Neuronal stem cell (in vitro differentiated cells): ENCODE results near the gene SPATS2L.

ENCODE experiments used
- DNase-seq: peaks from one replicate; pipeline ENCODE4 v3.0.0-alpha.2; 2013; ENCODE audit warnings: low spot score
- H2AFZ ChIP-seq: one replicate; pipeline ENCODE4 v1.6.1; 2013; ENCODE audit warnings: mild to moderate bottlenecking, low read length, inconsistent platforms
- H2AK5ac ChIP-seq: 2 replicates; pipeline ENCODE4 v1.6.1; 2013; ENCODE audit warnings: low read depth, mild to moderate bottlenecking, inconsistent platforms, low read length, moderate library complexity, mixed read lengths
- H2BK120ac ChIP-seq: 2 replicates; pipeline ENCODE4 v1.6.1; 2013; ENCODE audit warnings: low read depth, mild to moderate bottlenecking, inconsistent platforms, low read length, moderate library complexity, mixed read lengths
- H2BK12ac ChIP-seq: one replicate; pipeline ENCODE4 v1.6.1; 2013; ENCODE audit warnings: low read length, inconsistent platforms
- H2BK15ac ChIP-seq: 2 replicates; pipeline ENCODE4 v1.6.1; 2013; ENCODE audit warnings: mild to moderate bottlenecking, low read length, inconsistent platforms, mixed read lengths
- H2BK5ac ChIP-seq: one replicate; pipeline ENCODE4 v1.6.1; 2013; ENCODE audit warnings: inconsistent platforms, mild to moderate bottlenecking, low read length, moderate library complexity
- H3K14ac ChIP-seq: one replicate; pipeline ENCODE4 v1.6.1; 2013; ENCODE audit warnings: low read length, inconsistent platforms
- H3K18ac ChIP-seq: 2 replicates; pipeline ENCODE4 v1.6.1; 2013; ENCODE audit warnings: low read length, inconsistent platforms
- H3K23ac ChIP-seq: 2 replicates; pipeline ENCODE4 v1.6.1; 2013; ENCODE audit warnings: low read depth, mild to moderate bottlenecking, mixed read lengths, low read length, inconsistent platforms; ENCODE audit not compliant: poor library complexity
- H3K27ac ChIP-seq: replicated peaks from 3 replicates; pipeline ENCODE4 v1.5.1; 2013; ENCODE audit warnings: low read length, inconsistent platforms
- H3K27me3 ChIP-seq, 3 experiments: 2 replicates each; pipeline ENCODE4 v1.6.1; 2013; ENCODE audit warnings: low read length in 3 of 3, mild to moderate bottlenecking in 2 of 3, inconsistent platforms in 1 of 3, low read depth in 1 of 3, mixed read lengths in 1 of 3, moderate library complexity in 1 of 3; ENCODE audit not compliant: control insufficient read depth in 3 of 3, insufficient read depth in 3 of 3
- H3K36me3 ChIP-seq, 2 donors: replicated peaks in 1 of 2; 2 replicates each; pipeline ENCODE4 v1.6.1; 2013; ENCODE audit warnings: low read length in 2 of 2; ENCODE audit not compliant: control insufficient read depth in 2 of 2, insufficient read depth in 2 of 2
- H3K4ac ChIP-seq: 2 replicates; pipeline ENCODE4 v1.6.1; 2013; ENCODE audit warnings: inconsistent platforms, mild to moderate bottlenecking, low read length, moderate library complexity
- H3K4me1 ChIP-seq, 2 donors: 1 replicate in 1 of 2; 2 replicates in 1 of 2; pipeline ENCODE4 v1.6.1; 2013; ENCODE audit warnings: low read length in 2 of 2, low read depth in 1 of 2; ENCODE audit not compliant: control insufficient read depth in 2 of 2, insufficient read depth in 1 of 2
- H3K4me2 ChIP-seq: one replicate; pipeline ENCODE4 v1.6.1; 2013; ENCODE audit warnings: mild to moderate bottlenecking, low read length, inconsistent platforms; ENCODE audit not compliant: insufficient read depth, poor library complexity, severe bottlenecking
- H3K4me3 ChIP-seq, 2 donors: 2 replicates each; pipeline ENCODE4 v1.5.1; 2013; ENCODE audit warnings: low read length in 2 of 2, mild to moderate bottlenecking in 2 of 2, inconsistent platforms in 1 of 2, moderate library complexity in 1 of 2
- H3K79me1 ChIP-seq: one replicate; pipeline ENCODE4 v1.6.1; 2013; ENCODE audit warnings: low read depth, mild to moderate bottlenecking, inconsistent platforms, low read length, moderate library complexity
- H3K9ac ChIP-seq: one replicate; pipeline ENCODE4 v1.6.1; 2013; ENCODE audit warnings: mild to moderate bottlenecking, low read depth, low read length, inconsistent platforms; ENCODE audit not compliant: poor library complexity
- H3K9me3 ChIP-seq, 2 donors: replicated peaks in 1 of 2; 2 replicates each; pipeline versions ENCODE3 to v1.6.1; 2013; ENCODE audit warnings: low read length in 2 of 2, mild to moderate bottlenecking in 2 of 2, inconsistent platforms in 1 of 2, low read depth in 1 of 2, mixed read lengths in 1 of 2, moderate library complexity in 1 of 2; ENCODE audit not compliant: control insufficient read depth in 2 of 2, insufficient read depth in 1 of 2
- H4K8ac ChIP-seq: one replicate; pipeline ENCODE4 v1.6.1; 2013; ENCODE audit warnings: low read depth, mild to moderate bottlenecking, inconsistent platforms, low read length, moderate library complexity
- H4K91ac ChIP-seq: one replicate; pipeline ENCODE4 v1.6.1; 2013; ENCODE audit warnings: low read length, low read depth, mild to moderate bottlenecking, inconsistent platforms; ENCODE audit not compliant: poor library complexity
- WGBS, 2 donors: extraction: QIAGEN DNeasy Blood & Tissue Kit; methylation state at CpG; one replicate each; pipeline ENCODE4 v1.1.7; 2013; ENCODE audit warnings: missing lambda C conversion rate in 2 of 2, mixed read lengths in 1 of 2; ENCODE audit not compliant: insufficient read length in 2 of 2, insufficient replicate concordance in 1 of 2; ENCODE audit errors: extremely low coverage in 2 of 2; 5-methylcytosine and 5-hydroxymethylcytosine counted together

The SPATS2L gene

GRCh38 chr2:200272320-200272719 lies 34.2 kb upstream of the SPATS2L start:
- H3K27ac ChIP-seq, result no peak overlapping the region
- WGBS, 2 donors, result no CpG with 5 or more reads among the region's 2 CpGs
- H3K4me3 ChIP-seq, result no peak overlapping the region
- no peak for DNase-seq
- peaks cover 4 to 14% of the 10 kb centered on the region in 2 donors for H3K4me1 ChIP-seq
- H3K79me1 ChIP-seq, result no peaks in the 10 kb centered on the region
- H2BK15ac ChIP-seq, result no peak overlapping the region
- no peak overlapping the region for H3K4me2 ChIP-seq
- no peak overlapping the region for H2AK5ac ChIP-seq
- H2BK5ac ChIP-seq, result no peak overlapping the region
- no peak overlapping the region for H3K14ac ChIP-seq
- no peaks in the 10 kb centered on the region for H3K27me3 ChIP-seq
- no peak overlapping the region for H2AFZ ChIP-seq
- H4K8ac ChIP-seq, result no peak overlapping the region
- H4K91ac ChIP-seq, result no peak overlapping the region
- no peaks in the 10 kb centered on the region for H3K9me3 ChIP-seq
- H3K4ac ChIP-seq, result no peak overlapping the region
- H3K36me3 ChIP-seq, result no peaks in the 10 kb centered on the region
- H3K9ac ChIP-seq, result no peak overlapping the region
- no peak overlapping the region for H3K23ac ChIP-seq
- H2BK120ac ChIP-seq, result no peak overlapping the region
- H2BK12ac ChIP-seq, result no peak overlapping the region
- no peak overlapping the region for H3K18ac ChIP-seq

GRCh38 chr2:200274116-200275075 lies 32.1 kb upstream of the SPATS2L start:
- no peak overlapping the region for H4K91ac ChIP-seq
- H3K4me2 ChIP-seq, result no peak overlapping the region
- H2AK5ac ChIP-seq, result no peak overlapping the region
- H3K4me1 ChIP-seq, result peaks cover 4 to 14% of the 10 kb centered on the region in 2 donors
- H3K36me3 ChIP-seq, result no peaks in the 10 kb centered on the region
- H2AFZ ChIP-seq, result peak overlapping the region; percentile 50
- no peak overlapping the region for H2BK12ac ChIP-seq
- no peaks in the 10 kb centered on the region for H3K79me1 ChIP-seq
- H3K4ac ChIP-seq, result no peak overlapping the region
- no peak overlapping the region for H3K18ac ChIP-seq
- H4K8ac ChIP-seq, result no peak overlapping the region
- H3K23ac ChIP-seq, result no peak overlapping the region
- H3K9me3 ChIP-seq, result no peaks in the 10 kb centered on the region
- no peak overlapping the region for H3K14ac ChIP-seq
- no peaks in the 10 kb centered on the region for H3K27me3 ChIP-seq
- H3K27ac ChIP-seq, result no peak overlapping the region
- no CpG with 5 or more reads among the region's 7 CpGs for WGBS, 2 donors
- H2BK5ac ChIP-seq, result no peak overlapping the region
- no peak for DNase-seq
- H2BK15ac ChIP-seq, result no peak overlapping the region
- no peak overlapping the region for H3K4me3 ChIP-seq
- H3K9ac ChIP-seq, result no peak overlapping the region
- no peak overlapping the region for H2BK120ac ChIP-seq

GRCh38 chr2:200275295-200276013 lies 31.0 kb upstream of the SPATS2L start:
- no peak overlapping the region for H3K23ac ChIP-seq
- no peak overlapping the region for H3K4me2 ChIP-seq
- no peaks in the 10 kb centered on the region for H3K27me3 ChIP-seq
- no peak overlapping the region for H2BK120ac ChIP-seq
- H3K9ac ChIP-seq, result no peak overlapping the region
- H3K79me1 ChIP-seq, result no peaks in the 10 kb centered on the region
- no peak overlapping the region for H4K91ac ChIP-seq
- no peak overlapping the region for H3K4me3 ChIP-seq
- no peak overlapping the region for H2BK5ac ChIP-seq
- no peak overlapping the region for H3K18ac ChIP-seq
- no peak for DNase-seq
- no peak overlapping the region for H2AK5ac ChIP-seq
- H3K4ac ChIP-seq, result no peak overlapping the region
- WGBS, 2 donors, result no CpG with 5 or more reads among the region's 5 CpGs
- no peak overlapping the region for H3K14ac ChIP-seq
- no peaks in the 10 kb centered on the region for H3K9me3 ChIP-seq
- peak overlapping the region; percentile 7 for H2AFZ ChIP-seq
- peaks cover 4 to 14% of the 10 kb centered on the region in 2 donors for H3K4me1 ChIP-seq
- H2BK15ac ChIP-seq, result no peak overlapping the region
- H3K27ac ChIP-seq, result no peak overlapping the region
- H4K8ac ChIP-seq, result no peak overlapping the region
- H2BK12ac ChIP-seq, result peak overlapping the region; percentile 14
- H3K36me3 ChIP-seq, result no peaks in the 10 kb centered on the region

DNA sequence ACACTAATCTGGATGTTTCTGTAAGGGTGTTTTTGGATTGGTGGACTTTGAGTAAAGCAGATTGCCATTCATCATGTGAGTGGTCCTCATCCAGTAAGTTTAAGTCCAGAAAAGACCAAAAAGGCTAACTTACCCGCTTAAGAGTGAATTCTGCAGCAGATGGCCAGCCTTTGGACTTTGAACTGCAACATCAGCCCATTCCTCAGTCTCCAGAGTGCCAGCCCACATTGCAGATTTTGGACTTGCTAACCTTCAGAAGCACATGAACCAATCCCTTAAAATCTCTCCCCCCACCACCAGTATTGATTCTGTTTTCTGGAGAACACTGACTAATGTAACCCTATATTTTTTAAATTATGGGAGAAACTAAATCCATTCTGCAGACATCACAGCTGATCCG lies 30.0 kb upstream of the SPATS2L start:
- Histone ChIP-seq H2AK5ac (no peak overlapping the region), H3K79me1 (no peaks in the 10 kb centered on the region), H2BK15ac (no peak overlapping the region), H3K9ac (no peak overlapping the region), H3K27ac (no peak overlapping the region), H4K91ac (no peak overlapping the region), H3K4ac (no peak overlapping the region), H3K9me3 (no peaks in the 10 kb centered on the region), H3K36me3 (no peaks in the 10 kb centered on the region), H2AFZ (no peak overlapping the region), H2BK120ac (no peak overlapping the region), H4K8ac (no peak overlapping the region), H3K23ac (no peak overlapping the region), H3K4me2 (no peak overlapping the region), H3K4me3 (no peak overlapping the region), H2BK12ac (no peak overlapping the region), H3K14ac (no peak overlapping the region), H3K18ac (no peak overlapping the region), H3K27me3 (no peaks in the 10 kb centered on the region), H3K4me1 (peaks cover 4 to 14% of the 10 kb centered on the region in 2 donors), H2BK5ac (no peak overlapping the region)
- no peak for DNase-seq
- no CpG with 5 or more reads among the region's 2 CpGs for WGBS, 2 donors
